Lung (tissue), 12 donors: ENCODE results near the gene DOCK2. TPM values are rescaled to one million over a fixed set of nuclear protein-coding genes. Genes with fewer than 3 reads are reported as not detected.
A peak's percentile ranks its signal among the peaks of the same experiment; 100 is the strongest.

Source experiments
- ATAC-seq: fragments of 200-7000 bp; cut with Tn5 transposase; one replicate; pipeline ENCODE4 v1.9.1; 2020; ENCODE audit warnings: moderate number of reproducible peaks; ENCODE audit not compliant: insufficient read depth, low FRiP score
- DNase-seq, 3 donors: peaks; one replicate each; pipeline ENCODE4 v3.0.0-alpha.2; 2013 to 2017
- H3K27ac ChIP-seq, 2 donors: one replicate each; pipeline ENCODE4 v1.5.1; 2013; ENCODE audit warnings: mild to moderate bottlenecking in 2 of 2, moderate library complexity in 2 of 2, control low read depth in 1 of 2, inconsistent platforms in 1 of 2, low read depth in 1 of 2, low read length in 1 of 2
- H3K27me3 ChIP-seq, 3 donors: one replicate each; pipeline ENCODE4 v1.5.1; 2013; ENCODE audit warnings: low read length in 2 of 3; ENCODE audit not compliant: control insufficient read depth in 3 of 3, insufficient read depth in 3 of 3
- H3K36me3 ChIP-seq, 4 donors: one replicate each; pipeline ENCODE4 v1.5.1; 2013; ENCODE audit warnings: low read length in 4 of 4, mild to moderate bottlenecking in 1 of 4, moderate library complexity in 1 of 4; ENCODE audit not compliant: control insufficient read depth in 4 of 4, insufficient read depth in 4 of 4
- H3K4me1 ChIP-seq, 5 donors: one replicate each; pipeline ENCODE4 v1.5.1; 2013; ENCODE audit warnings: low read length in 5 of 5, mild to moderate bottlenecking in 2 of 5, moderate library complexity in 1 of 5; ENCODE audit not compliant: control insufficient read depth in 5 of 5, insufficient read depth in 5 of 5
- H3K4me3 ChIP-seq: one replicate; pipeline ENCODE4 v1.5.1; 2013; ENCODE audit warnings: mild to moderate bottlenecking, control low read depth, moderate library complexity
- H3K9ac ChIP-seq, 2 donors: one replicate each; pipeline ENCODE4 v1.5.1; 2013; ENCODE audit warnings: low read length in 2 of 2, control low read depth in 1 of 2; ENCODE audit not compliant: insufficient read depth in 1 of 2
- H3K9me3 ChIP-seq, 4 donors: one replicate each; pipeline ENCODE4 v1.5.1; 2013; ENCODE audit warnings: low read length in 3 of 4, mild to moderate bottlenecking in 1 of 4, moderate library complexity in 1 of 4; ENCODE audit not compliant: control insufficient read depth in 4 of 4, insufficient read depth in 3 of 4
- CTCF ChIP-seq: IDR thresholded peaks from 2 replicates; pipeline ENCODE4 v1.5.1; 2012; ENCODE audit warnings: mild to moderate bottlenecking; ENCODE audit errors: control extremely low read depth, extremely low read depth
- WGBS, 2 donors: extraction: QIAGEN DNeasy Blood & Tissue Kit; methylation state at CpG; one replicate each; pipeline ENCODE4 v1.1.7; 2013; 5-methylcytosine and 5-hydroxymethylcytosine counted together
- polyA plus RNA-seq, 2 donors: library from polyadenylated mRNA; stranded (reverse); fragments of 200-250 nt; gene quantifications; one replicate each; pipeline ENCODE4 v1.2.1, GENCODE V29; 2013
- total RNA-seq, 2 donors: library from RNA; depleted of rRNA in 1 of 2; stranded (reverse); fragments of >200 nt in 1 of 2; gene quantifications; one replicate each; pipeline ENCODE4 v1.2.1, GENCODE V29; 2014 to 2021
- donor health status: control.
- donor health status: control.
- donor health status: Bipolar disorder and iron deficiency.
- donor health status: healthy.
- donor health status: DM: yes; HTN: yes; CAD: no.

Gene DOCK2
- total and polyA plus RNA-seq, 4 donors, result 9.6 to 66.6 (median 43.4) TPM

GRCh38 chr5:169717288-169717687 lies 80.2 kb downstream of the DOCK2 start:
- Histone ChIP-seq H3K36me3 (no peaks in the 10 kb centered on the region), H3K4me1 (peaks cover 0 to 32% (median 4%) of the 10 kb centered on the region in 5 donors), H3K27ac (no peak overlapping the region), H3K9ac (no peak overlapping the region), H3K27me3 (no peaks in the 10 kb centered on the region), H3K9me3 (peaks cover 0 to 2% (median 0%) of the 10 kb centered on the region in 4 donors), H3K4me3 (no peak overlapping the region)
- DNase-seq (peak; percentile 22 to 67 (median 39)), ATAC-seq (no peak)
- 43 to 55% methylated on average over 3 of the region's 3 CpGs for whole genome bisulfite sequencing, 2 donors
- TF ChIP-seq CTCF, result no peak

GRCh38 chr5:169719360-169720314 lies 82.6 kb downstream of the DOCK2 start:
- DNase-seq, result no peak
- no peak overlapping the region for H3K4me3 ChIP-seq
- no peaks in the 10 kb centered on the region for H3K36me3 ChIP-seq
- peaks cover 0 to 3% (median 0%) of the 10 kb centered on the region in 4 donors for H3K9me3 ChIP-seq
- H3K27me3 ChIP-seq, result no peaks in the 10 kb centered on the region
- no peak overlapping the region for H3K9ac ChIP-seq
- no peak overlapping the region for H3K27ac ChIP-seq
- WGBS, 2 donors, result 78 to 84% methylated on average over 7 of the region's 7 CpGs
- H3K4me1 ChIP-seq, result peaks cover 0 to 44% (median 4%) of the 10 kb centered on the region in 5 donors
- TF ChIP-seq CTCF, result no peak
- ATAC-seq, result no peak

- Histone ChIP-seq H3K27me3 (no peaks in the 10 kb centered on the region), H3K4me1 (peaks cover 0 to 36% (median 1%) of the 10 kb centered on the region in 5 donors), H3K27ac (no peak overlapping the region), H3K4me3 (no peak overlapping the region), H3K9ac (no peak overlapping the region), H3K9me3 (peaks cover 0 to 3% (median 0%) of the 10 kb centered on the region in 4 donors), H3K36me3 (no peaks in the 10 kb centered on the region)
- WGBS, 2 donors, result 85 to 89% methylated on average over 2 of the region's 2 CpGs
- no peak for TF ChIP-seq CTCF
- ATAC-seq, result no peak
- no peak for DNase-seq
Measured at GRCh38 chr5:169721771-169722170, 84.7 kb downstream of the DOCK2 start.
